Measurements from ENCODE around the gene ST6GAL1. TPM values are rescaled to one million over a fixed set of nuclear protein-coding genes. Genes with fewer than 3 reads are reported as not detected.
"Not testable (repeated sequence)": the region's sequence is repeated elsewhere in the genome, so short reads cannot be mapped to it uniquely, and the experiment has no call there.

ST6GAL1 gene
- total RNA-seq, result 84.3 TPM
- long read RNA-seq, full-length matches to known transcripts, result 71 of 122 reads
- long read RNA-seq, partial matches to known transcripts, result 14 of 122 reads
- long read RNA-seq, other reads (novel, unspliced or antisense), result 37 of 122 reads

GRCh38 chr3:186930143-186930640 lies at the start of gene ST6GAL1:
ST6GAL1 (plus strand) TSS chr3:186930526; CDS start chr3:187042704, 112,178 bp downstream.
- intact Hi-C loops (cut with micrococcal nuclease), result loop anchor here (5.0 kb wide), 1 partner anchor 47 kb away; no protein-coding TSS in a partner anchor
- peaks cover 61% of the 10 kb centered on the region for H3K4me1 ChIP-seq

GRCh38 chr3:186882150-186882524 lies 48.2 kb upstream of the ST6GAL1 start:
- DNase-seq, result no peak
- TF ChIP-seq CTCF (IDR thresholded peaks at IDR 0.05; ENCODE audit: borderline replicate concordance), result no peak
- H3K36me3 ChIP-seq, result no peaks in the 10 kb centered on the region
- intact Hi-C loops (cut with micrococcal nuclease), result no loop called here
- H3K4me3 ChIP-seq, result no peak overlapping the region
- H3K27ac ChIP-seq (replicated peaks), result no peak overlapping the region
- H3K4me1 ChIP-seq, result no peaks in the 10 kb centered on the region
- no peaks in the 10 kb centered on the region for H3K27me3 ChIP-seq (ENCODE audit: low read depth)
- no peaks in the 10 kb centered on the region for H3K9me3 ChIP-seq (replicated peaks)

More at GRCh38 chr3:186930143-186930640, at the start of gene ST6GAL1:
- DNase-seq, result peak; percentile 77
- Histone ChIP-seq H3K27ac (replicated peaks) (peak within 1 kb of the TSS; percentile 98), H3K27me3 (ENCODE audit: low read depth) (no peaks in the 10 kb centered on the region), H3K36me3 (no peaks in the 10 kb centered on the region), H3K4me3 (peak within 1 kb of the TSS; percentile 92), H3K9me3 (replicated peaks) (no peaks in the 10 kb centered on the region)
- peak; percentile 68 for TF ChIP-seq CTCF (IDR thresholded peaks at IDR 0.05; ENCODE audit: borderline replicate concordance)

GRCh38 chr3:186882881-186883685 lies 47.2 kb upstream of the ST6GAL1 start:
- no peak overlapping the region for H3K4me3 ChIP-seq
- intact Hi-C loops (cut with micrococcal nuclease), result no loop called here
- TF ChIP-seq CTCF (IDR thresholded peaks at IDR 0.05; ENCODE audit: borderline replicate concordance), result no peak

GRCh38 chr3:186883686-186884058 lies 46.7 kb upstream of the ST6GAL1 start:
- H3K9me3 ChIP-seq (replicated peaks), result no peaks in the 10 kb centered on the region
- no peak overlapping the region for H3K27ac ChIP-seq (replicated peaks)
- TF ChIP-seq CTCF (IDR thresholded peaks at IDR 0.05; ENCODE audit: borderline replicate concordance), result no peak
- intact Hi-C loops (cut with micrococcal nuclease), result no loop called here
- no peaks in the 10 kb centered on the region for H3K36me3 ChIP-seq
- peaks cover 7% of the 10 kb centered on the region for H3K4me1 ChIP-seq
- no peak overlapping the region for H3K4me3 ChIP-seq
- DNase-seq, result no peak
- H3K27me3 ChIP-seq (ENCODE audit: low read depth), result no peaks in the 10 kb centered on the region

More at GRCh38 chr3:186882881-186883685, 47.2 kb upstream of the ST6GAL1 start:
- H3K27me3 ChIP-seq (ENCODE audit: low read depth), result no peaks in the 10 kb centered on the region
- no peak overlapping the region for H3K27ac ChIP-seq (replicated peaks)
- DNase-seq, result no peak
- H3K4me1 ChIP-seq, result peaks cover 4% of the 10 kb centered on the region
- no peaks in the 10 kb centered on the region for H3K9me3 ChIP-seq (replicated peaks)
- no peaks in the 10 kb centered on the region for H3K36me3 ChIP-seq

- H3K9me3 ChIP-seq (replicated peaks); intact Hi-C loops (cut with micrococcal nuclease); DNase-seq; H3K27me3 ChIP-seq (ENCODE audit: low read depth); H3K27ac ChIP-seq (replicated peaks); H3K4me3 ChIP-seq; H3K36me3 ChIP-seq: not testable (repeated sequence)
- peaks cover 13% of the 10 kb centered on the region for H3K4me1 ChIP-seq
These were observed 45.5 kb upstream of the ST6GAL1 start for GRCh38 chr3:186884868-186885267.
